GM21423 (cell line): Measurements from ENCODE around the gene PEX10.
"Not testable (repeated sequence)": the region's sequence is repeated elsewhere in the genome, so short reads cannot be mapped to it uniquely, and the experiment has no call there.

Experiments used
- ATAC-seq: cut with Tn5 transposase; IDR thresholded peaks from one replicate; pipeline ENCODE4 v1.9.1; 2021; ENCODE audit warnings: mild to moderate bottlenecking, moderate library complexity; ENCODE audit not compliant: unreplicated experiment

Gene PEX10

DNA sequence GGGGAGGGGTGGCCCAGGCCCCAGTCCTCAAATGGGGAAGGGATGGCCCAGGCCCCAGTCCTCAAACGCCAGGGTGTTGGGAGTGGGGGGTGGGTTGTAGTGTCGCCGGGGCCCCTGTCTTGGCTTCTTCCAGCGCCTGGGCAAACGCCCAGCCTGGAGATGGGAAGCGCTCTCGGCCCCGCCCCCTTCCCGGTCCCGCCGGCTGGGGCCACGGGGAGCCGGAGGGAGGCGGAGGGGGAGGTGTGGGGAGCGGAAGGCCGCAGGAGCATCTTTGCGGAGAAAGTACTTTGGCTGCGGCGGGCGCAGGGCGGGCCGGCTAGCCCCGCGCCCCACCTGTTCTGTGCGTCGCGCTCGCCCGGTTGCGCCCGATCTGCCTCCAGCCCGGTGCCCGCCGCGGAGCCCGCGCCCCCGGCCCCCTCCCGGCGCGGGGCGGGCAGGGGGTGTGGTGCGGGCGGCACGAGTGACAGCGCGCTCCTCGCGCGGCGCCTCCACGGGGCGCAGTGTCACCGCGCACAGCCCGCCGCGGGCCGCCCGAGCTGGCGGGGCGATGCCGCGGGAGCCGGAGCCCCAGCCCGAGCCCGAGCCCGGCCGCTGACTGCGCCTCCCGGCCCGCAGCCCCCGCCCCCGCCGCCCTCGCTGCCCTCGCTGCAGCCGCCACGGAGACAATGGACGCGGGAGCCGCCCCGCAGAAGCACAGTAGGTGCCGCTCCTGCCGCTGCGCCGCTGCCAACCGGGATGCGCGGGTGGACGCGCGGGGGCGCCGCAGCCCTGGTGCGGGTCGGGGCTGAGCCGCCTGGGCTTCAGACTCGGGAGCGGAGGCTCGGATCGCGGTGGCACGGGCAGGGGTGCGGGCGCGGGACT, 31.1 kb upstream of the PEX10 start:
- no peak for ATAC-seq

GRCh38 chr1:2442661-2443060, 30.3 kb upstream of the PEX10 start:
- no peak for ATAC-seq

- no peak for ATAC-seq
These were observed 29.4 kb upstream of the PEX10 start for GRCh38 chr1:2441746-2442145.

DNA sequence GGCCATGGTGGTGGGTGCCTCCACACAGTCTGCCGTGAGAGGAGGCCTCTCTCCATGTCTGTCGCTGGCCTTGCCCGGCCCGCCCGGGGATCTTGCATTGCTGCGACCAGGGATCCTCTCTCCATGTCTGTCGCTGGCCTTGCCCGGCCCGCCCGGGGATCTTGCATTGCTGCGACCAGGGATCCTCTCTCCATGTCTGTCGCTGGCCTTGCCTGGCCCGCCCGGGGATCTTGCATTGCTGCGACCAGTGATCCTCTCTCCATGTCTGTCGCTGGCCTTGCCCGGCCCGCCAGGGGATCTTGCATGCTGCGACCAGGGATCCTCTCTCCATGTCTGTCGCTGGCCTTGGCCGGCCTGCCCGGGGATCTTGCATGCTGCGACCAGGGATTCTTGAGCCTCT, 28.0 kb upstream of the PEX10 start:
- not testable (repeated sequence) for ATAC-seq

DNA sequence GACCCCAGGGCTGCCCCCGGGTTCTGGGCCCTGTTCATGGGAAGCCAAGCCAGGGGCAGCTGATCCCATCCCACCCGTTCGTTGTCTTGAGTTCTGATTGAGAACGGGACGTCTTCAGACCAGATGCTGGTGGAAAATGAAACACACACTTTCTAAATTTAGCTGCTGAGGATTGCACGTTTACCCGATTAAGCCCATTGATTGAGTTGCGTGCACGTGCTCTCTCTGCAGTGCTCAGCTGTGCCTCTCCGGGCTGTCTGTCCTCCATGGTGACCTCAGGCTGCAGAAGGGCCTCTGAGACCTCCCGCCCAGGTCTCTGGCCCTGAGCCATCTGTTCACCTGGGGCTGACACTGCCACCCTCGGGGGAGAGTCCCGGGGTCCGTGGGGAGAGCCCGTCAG, 27.0 kb upstream of the PEX10 start:
- ATAC-seq: no peak

DNA sequence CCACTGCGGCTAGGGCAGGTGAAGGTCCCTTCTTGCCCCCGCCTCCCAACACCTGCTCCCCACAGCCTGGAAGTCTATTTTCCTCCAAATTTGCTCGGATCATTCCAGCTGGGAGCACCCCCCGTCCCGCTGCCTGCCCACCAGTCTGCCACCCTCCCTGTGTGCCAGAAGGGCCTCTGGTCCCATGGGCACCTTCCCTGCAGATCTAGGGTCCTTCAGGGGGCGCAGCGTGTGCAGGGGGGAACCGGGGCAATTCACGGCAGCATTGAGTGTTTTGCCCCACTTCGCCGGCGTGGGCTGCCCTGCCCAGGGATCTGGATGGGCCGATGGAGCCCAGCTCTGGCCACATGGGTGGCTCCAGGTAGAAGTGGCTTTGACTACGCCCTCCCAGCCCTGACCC, 26.3 kb upstream of the PEX10 start:
- ATAC-seq: no peak

GRCh38 chr1:2438038-2438437, 25.7 kb upstream of the PEX10 start:
- no peak for ATAC-seq

- no peak for ATAC-seq
These were observed 25.3 kb upstream of the PEX10 start for GRCh38 chr1:2437617-2438016.

DNA sequence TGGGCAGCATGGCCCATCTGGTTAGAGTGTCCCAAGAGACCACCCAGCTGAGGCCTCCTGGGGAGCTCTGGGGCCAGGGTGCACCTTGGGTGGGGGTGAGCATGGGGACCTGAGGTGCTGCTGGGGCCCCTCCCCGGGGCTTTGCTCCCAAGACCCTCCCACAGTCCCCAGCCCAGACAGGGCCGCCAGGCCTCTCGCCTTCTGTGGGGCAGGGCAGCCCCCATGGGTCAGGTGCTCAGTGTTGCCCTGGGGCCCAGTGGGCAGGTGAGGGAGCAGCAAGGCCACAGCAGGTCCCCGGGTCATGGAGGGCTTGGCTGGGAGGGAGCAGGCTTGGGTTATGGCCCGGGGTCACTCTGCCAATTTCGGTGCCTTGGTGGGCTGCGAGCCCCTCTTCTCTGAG, 24.5 kb upstream of the PEX10 start:
- ATAC-seq: no peak

DNA sequence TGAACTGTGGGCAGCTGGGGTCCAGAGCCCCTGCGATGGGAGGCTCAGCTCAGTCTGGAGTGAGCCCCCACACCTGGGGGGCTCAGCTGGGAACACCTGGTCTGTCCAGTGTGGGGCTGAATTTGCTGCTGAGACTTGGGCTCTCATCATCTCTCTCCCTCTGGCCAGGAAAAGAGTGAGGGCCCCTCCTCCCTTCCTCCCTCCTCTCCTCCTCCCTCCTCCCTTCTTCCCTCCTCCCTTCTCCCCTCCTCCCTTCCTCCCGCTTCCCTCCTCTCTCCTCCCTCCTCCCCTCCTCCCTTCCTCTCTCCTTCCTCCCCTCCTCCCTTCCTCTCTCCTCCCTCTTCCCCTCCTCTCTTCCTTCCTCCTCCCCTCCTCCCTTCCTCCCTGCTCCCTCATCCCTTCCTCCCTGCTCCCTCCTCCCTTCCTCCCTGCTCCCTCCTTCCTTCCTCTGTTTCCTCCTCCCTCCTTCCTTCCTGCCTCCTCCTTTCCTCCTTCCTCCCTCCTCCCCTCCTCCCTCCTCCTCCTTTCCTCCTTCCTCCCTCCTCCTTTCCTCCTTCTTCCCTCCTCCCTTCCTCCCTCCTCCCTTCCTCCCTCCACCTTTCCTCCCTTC, 23.5 kb upstream of the PEX10 start:
- ATAC-seq: no peak

- no peak for ATAC-seq
These were observed 22.7 kb upstream of the PEX10 start for GRCh38 chr1:2435091-2435490.

DNA sequence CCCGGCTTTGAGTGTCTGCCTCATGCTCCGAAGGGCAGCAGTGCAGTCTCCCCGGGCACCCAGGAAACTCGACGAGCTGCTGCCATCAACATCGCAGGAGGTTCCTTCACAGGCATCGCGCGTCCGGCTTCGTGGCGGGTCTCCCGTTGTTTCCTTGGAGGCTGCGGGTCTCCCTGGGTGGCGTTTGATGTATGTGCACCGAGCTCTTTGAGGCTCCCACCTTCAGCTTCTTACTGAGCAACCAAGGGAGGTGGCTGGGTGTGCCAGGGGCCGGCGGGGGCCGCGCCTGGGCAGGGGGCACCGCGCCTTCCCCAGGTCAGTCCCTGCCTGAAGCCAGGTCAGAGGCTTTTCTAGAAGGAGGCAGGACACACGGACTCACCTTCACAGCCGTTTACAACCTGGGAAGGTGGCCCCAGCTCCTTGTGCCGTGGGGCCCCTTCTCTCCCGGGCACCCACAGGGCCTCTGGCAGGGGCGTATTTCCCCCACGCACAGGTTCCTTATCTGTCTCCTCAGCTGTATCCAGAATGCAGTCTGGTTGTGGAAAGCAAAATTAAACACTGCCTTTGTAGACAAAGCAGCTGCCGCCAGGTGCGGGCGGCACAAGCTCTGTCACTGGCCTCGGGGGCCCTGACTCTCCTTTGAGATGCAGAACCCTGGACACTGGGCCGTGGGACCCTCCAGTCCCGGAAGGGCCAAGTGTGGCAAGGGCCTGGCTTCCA, 21.7 kb upstream of the PEX10 start:
- no peak for ATAC-seq

DNA sequence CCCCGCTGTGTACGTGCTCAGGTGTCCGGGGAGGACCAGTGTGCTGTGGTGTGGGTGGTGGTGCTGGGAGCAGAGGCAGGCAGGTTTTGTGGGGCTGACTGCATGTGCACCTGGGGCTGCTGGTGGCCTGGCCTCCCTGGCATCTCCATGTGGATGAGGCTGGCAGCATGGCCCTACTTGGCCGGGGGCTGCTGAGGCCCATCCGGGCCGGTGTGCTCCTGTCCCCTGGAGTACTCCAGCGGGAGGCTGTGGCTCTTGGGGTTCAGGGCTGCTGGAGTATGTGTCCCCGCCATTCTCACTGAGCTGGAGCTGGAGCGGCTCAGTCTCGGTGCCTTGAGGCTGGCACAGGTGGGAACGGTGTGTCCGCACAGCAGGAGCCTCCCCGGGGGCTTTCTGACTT, 20.8 kb upstream of the PEX10 start:
- ATAC-seq: no peak

- no peak for ATAC-seq
These were observed 20.1 kb upstream of the PEX10 start for GRCh38 chr1:2432441-2432844.

DNA sequence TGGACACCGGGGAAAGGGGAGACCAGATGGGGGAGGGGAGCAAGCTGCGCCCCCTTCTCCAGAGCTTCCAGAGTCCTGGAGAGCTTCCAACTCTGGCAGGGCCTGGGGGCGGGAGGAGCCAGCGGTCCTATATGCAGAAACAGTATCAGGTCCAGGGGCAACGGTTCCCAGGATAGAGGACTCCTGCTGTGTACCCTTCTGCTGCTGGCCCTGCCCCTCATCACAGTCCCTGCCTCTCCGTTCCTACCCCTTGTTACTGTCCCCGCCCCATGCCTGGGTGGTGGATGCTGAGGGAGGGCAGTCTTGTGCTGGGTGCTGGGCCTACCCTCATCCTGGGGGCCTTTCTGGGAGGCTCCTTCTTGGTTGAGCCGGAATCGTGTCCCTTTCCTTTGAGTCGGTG, 19.2 kb upstream of the PEX10 start:
- no peak for ATAC-seq

DNA sequence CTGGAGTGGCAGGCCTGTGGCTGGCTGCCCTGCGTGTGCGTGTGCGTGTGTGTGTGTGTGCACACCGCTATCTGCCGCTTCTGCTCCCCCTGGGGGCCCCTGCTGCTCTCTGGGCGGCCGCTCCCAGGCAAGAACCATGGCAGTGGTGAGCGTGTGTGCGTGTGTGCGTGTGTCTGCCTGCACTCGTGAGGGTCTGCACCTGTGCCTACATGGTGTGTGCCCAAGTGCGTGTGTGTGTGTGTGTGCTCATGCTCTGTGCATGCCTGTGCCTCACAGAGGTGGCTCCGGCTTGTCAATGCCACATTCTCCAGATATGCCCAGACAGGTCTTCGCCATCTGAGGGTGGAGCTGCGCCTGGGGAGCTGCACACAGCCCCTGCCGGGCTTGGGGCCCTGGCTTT, 18.7 kb upstream of the PEX10 start:
- ATAC-seq: no peak

DNA sequence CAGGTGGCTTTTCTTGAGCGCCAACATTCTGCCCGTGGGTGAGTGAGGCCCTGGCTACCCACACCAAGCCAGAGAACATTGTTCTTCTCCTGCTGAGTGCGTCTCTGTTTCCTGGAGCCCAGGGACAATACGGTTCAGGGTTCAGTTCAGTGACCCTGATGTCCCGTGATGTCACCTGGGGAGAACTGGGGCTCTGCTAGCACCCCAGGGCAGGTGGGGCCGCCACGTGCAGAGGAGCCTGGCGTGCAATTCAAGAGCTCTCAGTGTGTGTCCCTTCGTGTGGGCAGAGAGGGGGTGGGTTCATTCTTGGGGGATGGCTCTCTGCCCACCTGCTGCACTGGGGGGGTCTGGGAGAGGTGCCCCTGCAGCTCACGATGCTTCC, 18.2 kb upstream of the PEX10 start:
- no peak for ATAC-seq

DNA sequence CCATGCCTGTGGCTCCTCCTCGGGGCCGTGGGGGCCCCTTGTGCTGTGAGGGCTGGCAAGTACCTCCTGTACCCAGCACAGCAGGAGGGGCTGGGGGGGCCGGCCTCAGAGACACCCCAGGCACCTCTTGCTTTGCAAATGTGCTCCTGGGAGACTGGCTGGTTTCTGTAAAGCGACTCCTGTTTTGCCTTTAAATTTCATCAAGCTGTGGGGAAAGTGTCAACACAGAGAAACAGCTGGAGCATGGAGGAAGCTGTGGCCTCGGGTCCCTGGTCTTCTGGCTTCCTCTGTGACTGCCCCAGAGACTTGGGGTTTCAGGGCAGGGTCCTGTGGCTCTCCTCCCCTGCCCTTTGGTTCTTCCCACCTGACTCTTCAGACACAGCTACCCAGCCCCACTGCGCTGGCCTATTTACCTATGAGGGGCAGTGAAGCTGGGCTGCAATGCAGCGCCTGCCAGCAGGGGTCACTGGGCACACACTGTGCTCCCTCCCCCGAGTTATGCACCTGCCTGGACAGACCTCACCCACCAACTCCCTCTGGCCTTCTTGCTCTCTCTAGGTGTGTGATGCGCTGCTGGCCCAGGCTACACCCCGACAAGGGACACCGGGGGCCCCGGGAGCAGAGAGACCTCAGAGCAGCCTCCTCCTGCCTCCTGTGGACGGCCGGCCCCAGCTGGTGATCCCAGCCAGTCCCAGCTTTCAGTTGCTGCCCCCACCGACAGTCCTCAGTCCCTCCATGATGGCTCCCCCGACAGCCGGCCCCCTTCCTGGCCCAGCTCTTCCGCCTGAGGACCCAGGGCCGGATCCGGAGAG, 17.6 kb upstream of the PEX10 start:
- ATAC-seq: no peak

DNA sequence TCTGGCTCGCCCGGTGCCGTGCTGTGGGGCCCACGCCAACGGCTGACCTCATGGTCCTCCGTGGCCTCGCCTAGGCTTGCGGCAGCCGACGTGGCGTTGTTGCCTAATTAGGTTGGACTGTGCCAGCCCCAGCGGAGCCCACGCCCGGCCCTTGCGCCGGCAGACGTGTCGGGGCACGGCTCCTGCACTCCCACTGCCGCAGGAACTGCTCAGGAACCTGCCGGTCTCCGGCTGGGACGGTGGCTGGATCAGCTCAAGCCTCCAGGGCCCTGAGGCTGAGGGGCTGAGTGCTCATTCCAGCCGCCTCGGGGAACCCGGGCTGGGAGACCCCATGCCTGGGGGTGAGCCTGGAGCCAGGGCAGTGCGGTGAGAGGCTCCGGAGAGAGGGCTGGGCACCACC, 16.1 kb upstream of the PEX10 start:
- ATAC-seq: no peak

DNA sequence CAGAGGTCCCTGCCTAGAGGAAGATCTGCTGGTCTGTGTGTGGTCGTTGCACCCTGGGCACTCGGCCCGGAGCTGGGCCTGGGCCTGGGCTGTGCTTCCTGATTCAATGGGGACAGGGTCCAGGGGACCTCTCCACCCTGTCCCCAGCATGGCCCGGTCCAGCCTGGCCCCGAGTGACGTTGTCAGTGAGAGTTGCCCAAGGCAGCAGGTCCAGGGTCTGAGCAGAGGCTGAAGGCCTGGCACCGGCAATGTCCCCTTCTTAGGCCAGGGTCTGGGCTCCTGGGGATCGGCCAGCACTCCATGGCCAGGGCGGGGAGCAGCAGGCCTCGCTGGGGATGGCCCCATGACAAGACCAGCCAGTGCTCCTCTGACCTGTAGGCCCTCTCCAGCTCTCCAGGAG, 15.6 kb upstream of the PEX10 start:
- no peak for ATAC-seq

DNA sequence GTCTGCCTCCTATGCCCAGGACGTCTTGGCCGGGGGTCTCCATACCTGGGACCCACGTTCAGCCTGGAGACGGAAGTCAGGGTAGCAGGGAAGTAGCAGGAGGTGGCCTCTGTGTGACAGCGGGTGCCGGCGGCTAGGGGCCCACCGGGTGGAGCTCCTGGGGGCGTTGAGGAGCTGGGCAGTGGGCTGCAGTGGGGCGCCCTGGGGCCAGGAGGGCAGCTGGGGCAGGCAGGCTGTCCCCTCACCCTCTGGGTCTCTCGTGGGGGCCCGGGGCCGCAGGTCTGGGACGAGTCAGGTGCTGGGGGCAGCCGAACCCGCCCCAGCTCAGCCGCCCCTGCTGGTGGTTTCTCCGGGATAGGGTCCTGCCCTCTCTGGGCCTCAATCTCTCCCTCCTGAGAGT, 14.7 kb upstream of the PEX10 start:
- ATAC-seq: no peak
